NCI-H128 (cell line): Measurements from ENCODE around the gene C12orf42.
A peak's percentile ranks its signal among the peaks of the same experiment; 100 is the strongest.

Experiments used
- DNase-seq: peaks from one replicate; lab custom pipeline; 2025; ENCODE audit not compliant: unreplicated experiment; lab: John Stamatoyannopoulos, UW

Gene C12orf42

DNA sequence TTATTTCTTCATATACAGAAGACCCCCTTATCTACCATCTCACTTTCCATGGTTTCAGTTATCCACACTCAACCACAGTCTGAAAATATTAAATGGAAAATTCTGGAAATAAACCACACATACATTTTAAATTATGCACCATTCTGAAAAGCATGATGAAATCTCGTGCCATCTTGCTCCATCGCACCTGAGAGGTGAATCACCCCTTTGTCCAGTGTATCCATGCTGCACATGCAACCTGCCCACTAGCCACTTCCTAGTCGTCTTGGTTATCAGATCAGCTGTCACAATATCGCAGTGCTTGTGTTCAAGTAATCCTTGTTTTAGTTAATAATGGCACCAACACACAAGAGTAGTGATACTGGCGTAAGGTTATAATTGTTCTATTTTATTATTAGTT, 145.7 kb downstream of the C12orf42 start:
- no peak for DNase-seq

DNA sequence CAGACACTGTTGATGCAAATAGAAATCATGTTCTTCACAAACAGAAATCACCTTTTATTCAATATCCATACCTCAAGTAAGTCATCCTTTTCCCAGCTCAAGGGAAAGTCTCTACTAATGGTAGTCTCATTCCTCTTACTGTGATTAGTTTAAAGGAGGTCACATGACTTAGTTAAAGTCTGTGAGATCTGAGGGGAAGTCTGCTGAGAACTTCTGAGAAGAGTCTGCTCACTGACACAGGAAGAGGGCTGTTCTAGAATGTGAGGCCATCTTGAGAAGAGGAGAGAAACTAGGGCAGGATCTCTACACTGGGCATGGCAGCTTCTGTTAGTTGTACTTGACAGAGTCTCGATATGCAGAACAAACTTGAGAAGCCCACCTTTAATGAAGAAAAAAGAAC, 146.8 kb downstream of the C12orf42 start:
- no peak for DNase-seq

DNA sequence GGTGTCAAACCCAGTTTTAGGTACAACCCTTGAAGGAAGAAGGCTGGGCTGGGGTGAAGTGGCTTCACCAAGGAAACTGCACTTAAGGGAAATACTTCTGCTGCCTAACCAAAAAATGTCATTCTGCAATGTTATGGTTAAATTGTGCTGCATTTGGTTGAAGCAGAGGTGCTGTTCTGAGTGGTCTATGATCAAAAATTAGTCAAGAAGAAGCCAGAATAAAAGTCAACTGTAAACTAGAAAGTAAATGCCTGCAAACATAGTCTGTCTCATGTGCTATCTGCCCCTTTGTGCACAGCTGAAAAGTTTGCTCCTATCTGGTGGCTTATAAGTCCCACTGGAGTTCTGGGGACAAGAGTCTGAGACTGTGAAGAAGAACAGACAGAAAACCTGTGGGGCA, 158.8 kb downstream of the C12orf42 start:
- DNase-seq, result no peak

DNA sequence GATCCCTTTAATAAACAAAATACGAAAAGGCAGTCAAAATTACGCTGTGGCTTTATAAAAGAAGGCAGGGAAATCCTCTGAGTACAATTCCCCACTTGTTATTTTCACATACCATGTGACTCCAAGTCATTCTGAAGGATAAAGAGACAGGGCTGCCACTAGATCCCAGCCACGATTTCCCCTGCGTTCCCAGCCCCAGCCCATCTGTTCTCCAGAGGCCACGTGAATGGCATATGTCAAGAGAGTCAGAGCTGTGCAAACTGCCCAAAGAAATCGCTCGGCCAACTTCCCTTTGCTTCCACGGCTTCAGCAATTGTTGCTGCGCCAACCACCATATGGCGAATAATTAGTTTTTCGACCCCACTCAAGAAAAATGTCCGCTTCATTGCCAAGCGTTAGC, 161.3 kb downstream of the C12orf42 start:
- no peak for DNase-seq

DNA sequence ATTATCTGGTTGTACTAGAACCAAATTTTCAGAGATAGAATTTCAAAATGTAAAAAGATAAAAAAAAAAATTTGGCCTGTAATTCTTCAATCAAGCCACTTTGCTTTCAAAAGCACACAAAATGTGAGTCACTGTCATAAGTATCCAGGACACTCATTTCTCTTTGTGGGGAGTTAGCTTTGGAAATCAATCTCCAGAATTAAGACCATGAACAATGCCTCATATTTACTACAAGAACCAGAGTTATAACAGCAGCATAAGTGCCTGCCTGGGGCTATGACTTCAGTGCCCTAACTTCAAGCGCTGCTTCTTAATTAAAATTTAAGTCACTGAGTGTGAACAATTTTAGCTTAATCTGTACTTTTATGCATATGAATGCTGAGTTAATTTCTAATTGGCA, 162.1 kb downstream of the C12orf42 start:
- no peak for DNase-seq

GRCh38 chr12:103331643-103332042, 164.1 kb downstream of the C12orf42 start:
- no peak for DNase-seq

DNA sequence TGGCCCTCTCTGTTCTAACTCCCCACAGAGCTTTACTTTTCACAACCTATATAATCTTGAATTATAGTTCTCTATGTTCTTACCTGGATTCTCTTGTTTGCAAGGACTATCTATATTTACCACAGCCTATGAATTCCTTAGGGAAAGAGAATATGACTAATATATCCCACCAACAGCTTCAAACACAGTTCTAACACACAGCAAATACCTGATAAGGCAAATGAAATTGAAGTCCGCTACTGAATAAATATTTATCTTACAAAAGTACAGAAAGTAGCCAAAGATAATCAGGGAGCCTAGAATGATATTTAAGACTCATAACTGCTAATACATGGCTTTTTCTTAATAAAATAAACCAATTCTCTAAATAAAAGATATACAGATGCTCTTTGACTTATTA, 165.1 kb downstream of the C12orf42 start:
- no peak for DNase-seq

GRCh38 chr12:103327676-103328075, 168.1 kb downstream of the C12orf42 start:
- no peak for DNase-seq

GRCh38 chr12:103326190-103326589, 169.6 kb downstream of the C12orf42 start:
- no peak for DNase-seq

- peak; percentile 35 for DNase-seq
Measured at GRCh38 chr12:103318566-103318965, 177.2 kb downstream of the C12orf42 start.

- DNase-seq, result no peak
Measured at GRCh38 chr12:103317220-103317619, 178.5 kb downstream of the C12orf42 start.

GRCh38 chr12:103314786-103315185, 181.0 kb downstream of the C12orf42 start:
- DNase-seq, result no peak

GRCh38 chr12:103313894-103314293, 181.9 kb downstream of the C12orf42 start:
- DNase-seq, result no peak

DNA sequence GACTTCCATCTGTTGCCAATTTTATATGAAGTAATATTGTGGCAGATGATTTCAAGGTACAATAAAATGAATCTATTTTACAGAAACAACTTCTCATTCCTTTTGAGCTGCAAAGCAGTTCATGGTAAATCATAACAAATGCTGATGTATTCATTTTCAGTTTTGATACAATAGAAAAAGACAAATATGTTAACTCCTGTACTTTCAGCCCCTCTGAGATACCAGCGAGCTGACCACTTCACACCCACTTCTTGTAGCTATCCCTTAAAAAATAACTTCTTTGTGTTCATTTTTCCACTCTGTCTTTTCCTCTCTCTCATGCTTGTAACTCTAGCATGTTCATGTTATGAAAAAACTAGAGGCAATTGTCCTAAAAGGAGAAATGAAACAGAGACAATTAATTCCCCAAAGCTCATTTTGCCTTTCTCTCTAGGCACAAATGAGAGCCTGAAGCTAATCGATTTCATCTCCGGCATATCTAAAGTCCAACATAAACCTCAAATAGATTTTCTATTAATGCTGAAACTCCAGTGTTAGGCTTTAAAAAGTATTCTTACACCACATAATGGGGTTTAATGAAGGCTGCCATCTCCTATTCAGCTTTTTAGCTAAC, 182.9 kb downstream of the C12orf42 start:
- DNase-seq, result no peak

DNA sequence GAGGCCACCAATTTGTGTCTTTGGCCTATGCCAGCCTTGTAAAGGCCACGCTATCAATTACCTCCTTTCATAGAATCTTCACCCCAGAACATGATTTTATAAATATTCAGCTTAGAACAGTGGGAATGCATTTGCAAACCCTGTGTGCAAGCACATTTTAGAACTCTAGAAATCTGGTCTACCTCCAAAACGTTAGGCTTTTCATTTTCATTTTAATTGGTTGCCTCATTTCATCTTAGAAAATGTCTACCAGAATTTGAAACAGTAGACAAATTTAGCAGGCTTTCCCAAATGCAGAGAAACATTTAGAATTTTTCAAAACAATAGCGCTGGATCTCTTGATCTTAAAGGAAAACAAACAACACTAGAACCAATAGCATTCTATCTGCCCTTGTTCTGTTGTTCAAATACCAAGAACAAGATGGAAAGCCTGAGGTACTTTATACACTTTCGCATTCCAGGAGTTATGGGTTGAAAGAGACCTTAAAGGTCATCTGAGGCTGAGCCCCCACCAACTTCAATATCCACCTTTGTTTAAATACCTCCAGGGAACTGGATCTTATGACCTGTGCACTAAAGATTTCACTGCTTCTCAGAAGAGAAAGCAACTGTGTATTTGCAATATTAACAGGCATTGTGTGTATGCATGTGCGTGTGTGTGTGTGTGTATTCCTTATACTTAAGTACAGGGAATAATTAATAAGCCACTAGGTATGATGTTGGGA, 185.1 kb downstream of the C12orf42 start:
- no peak for DNase-seq

- DNase-seq, result no peak
Measured at GRCh38 chr12:103308396-103308795, 187.4 kb downstream of the C12orf42 start.

DNA sequence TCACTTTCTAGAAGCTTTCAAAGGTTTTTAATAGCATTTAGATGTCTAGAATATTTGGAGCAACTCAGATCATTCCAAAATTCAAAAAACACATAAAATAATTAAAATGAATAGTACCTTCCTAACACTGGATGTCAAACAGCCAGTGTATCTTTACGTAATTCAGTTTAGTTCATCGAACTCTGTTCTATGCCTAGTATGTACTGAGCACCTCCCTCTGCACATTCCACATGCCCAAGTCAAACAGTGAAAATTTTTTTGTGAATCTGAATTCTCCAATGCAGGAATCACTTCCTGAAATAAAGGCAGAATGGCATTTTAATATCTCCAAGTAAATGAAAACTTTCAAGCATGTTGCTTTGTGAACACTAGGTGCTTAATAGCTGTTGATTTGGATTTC, 192.3 kb downstream of the C12orf42 start:
- no peak for DNase-seq

GRCh38 chr12:103301642-103302591, 193.9 kb downstream of the C12orf42 start:
- no peak for DNase-seq

GRCh38 chr12:103288016-103288415, 207.8 kb downstream of the C12orf42 start:
- DNase-seq, result no peak

GRCh38 chr12:103282124-103282523, 213.6 kb downstream of the C12orf42 start:
- no peak for DNase-seq

DNA sequence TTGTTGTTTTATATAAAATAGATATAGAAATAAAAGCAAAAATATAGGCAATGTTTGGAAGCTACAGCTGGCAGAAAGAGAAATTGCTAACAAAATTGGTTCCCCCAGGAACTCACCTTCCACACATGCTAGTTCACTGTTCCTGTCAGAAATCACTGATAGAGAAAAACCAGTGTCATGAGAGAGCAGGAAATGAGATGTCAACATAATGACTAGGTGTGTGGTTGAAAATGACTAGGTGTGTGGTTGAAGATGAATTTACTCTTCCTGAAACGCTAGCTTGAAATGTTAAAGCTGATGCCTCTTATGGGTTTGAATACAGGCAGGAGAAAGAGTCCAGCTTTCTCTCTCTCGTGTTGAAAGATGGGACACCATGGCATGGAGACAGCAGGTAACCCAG, 216.3 kb downstream of the C12orf42 start:
- no peak for DNase-seq

GRCh38 chr12:103278329-103278728, 217.4 kb downstream of the C12orf42 start:
- DNase-seq, result no peak
